ELF-1 (cell line): ENCODE measurements around the gene NAA10.

ENCODE experiments used
- DNase-seq: peaks from one replicate; pipeline ENCODE4 v3.0.0-alpha.2; 2016; ENCODE audit warnings: low read depth, low spot score

NAA10 gene

DNA sequence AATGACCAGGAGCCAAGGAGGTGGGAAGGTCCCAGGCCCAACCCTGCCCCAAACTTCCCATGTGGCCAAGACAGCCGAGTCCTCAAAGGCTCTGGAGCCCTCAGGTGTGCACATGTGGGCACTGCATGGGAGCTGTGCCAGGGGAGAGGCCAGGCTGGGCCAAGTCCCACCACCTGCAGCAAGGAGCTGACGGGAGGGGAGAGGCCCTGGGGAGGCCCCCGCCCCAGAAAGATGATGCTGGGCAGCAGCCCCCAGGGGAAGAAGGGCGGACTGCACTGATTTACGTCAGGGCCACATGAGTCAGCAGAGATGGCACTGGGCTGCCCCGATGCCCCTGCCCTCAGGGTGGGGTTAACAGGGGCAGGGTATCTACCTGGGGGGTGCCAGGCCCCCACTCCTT lies 50.2 kb downstream of the NAA10 start:
- DNase-seq, result no peak

DNA sequence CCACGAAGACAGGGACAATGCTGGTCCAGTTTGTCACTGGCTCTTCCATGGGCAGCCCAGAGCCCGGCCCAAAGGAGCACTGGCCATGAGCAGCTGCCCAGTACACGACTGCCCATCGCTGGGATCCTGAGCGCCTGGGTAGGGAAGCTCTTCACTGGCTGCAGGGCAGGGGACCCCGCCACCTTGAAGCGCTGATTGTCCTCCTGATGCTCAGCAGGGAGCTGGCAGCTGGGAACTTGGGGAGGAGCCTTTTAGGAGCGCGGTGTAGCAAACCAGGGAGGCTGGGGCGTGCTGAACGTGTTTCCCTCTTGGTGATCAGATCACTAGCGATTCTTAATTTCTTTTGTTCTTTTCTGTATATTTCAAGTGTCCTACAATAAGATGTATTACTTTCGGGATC lies 50.7 kb downstream of the NAA10 start:
- DNase-seq, result no peak

DNA sequence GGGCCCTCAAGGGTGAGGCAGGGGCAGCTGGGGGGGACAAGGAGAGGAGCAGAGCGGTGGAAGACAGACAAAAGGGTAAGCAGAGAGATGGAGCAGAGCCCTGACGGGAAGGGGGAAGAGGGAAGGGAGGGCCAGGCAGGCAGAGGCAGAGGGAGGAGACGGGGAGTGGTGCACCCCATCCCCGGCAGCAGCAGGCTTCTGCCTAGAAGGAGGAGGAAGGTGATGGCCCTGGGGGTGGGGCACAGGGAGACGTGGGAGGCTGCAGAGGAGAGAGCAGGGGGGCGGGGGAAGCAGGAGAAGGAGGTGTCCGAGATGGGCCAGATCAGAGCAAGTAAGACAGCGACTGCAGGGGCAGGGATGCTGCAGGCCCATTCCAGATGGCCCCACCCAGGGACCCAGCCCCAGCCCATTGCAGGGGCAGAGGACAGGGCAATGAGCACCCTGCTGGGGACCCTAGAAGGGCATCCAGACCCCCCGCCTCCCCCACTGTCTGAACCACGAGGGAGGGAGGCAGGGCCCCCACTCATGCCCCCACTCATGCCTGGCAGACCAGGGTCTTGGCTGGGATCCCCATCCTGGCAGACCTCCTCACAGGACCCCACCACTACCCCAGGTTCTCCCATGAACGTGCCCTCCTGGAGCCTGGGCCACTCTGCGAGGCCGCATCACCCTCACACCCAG lies 51.5 kb downstream of the NAA10 start:
- DNase-seq, result no peak

DNA sequence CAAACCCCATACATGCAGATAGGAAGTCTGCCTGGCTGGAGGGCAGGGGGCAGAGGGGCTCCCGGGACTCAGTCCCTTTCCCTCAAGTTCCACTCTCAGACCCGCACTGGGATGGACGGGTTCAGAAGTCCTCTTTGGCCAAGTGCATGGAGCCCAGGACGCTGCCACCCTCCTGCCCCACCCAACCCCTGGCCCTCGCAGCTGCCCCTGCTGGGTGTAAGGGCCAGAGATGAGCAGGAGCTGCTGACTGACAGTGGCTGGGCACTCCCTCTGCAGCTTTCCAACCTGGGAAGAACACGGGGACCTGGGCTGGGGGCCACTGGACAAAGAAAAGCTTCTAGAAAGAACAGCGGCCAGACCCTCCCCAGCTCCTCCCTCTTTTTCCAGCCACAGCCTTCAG lies 52.3 kb downstream of the NAA10 start:
- DNase-seq, result no peak

DNA sequence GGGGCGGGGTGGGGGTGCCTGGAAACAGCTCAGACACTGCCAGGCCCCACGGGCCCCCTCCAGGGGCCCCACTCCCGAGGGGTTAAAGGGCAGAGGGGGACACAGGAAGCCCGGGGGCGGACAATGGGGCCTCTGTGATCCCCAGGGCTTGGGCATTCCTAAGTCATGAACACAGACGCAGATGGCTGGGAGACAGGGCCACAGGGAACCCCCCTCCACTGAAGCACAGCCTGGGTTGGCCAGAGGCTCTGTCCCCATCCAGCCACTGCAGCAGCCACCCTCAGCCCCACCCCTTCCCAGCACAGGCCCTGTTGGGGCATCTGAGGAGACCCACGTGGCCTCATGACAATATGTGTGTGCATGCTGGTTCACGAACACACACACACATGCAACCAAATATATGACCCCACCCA lies 52.7 kb downstream of the NAA10 start:
- no peak for DNase-seq

DNA sequence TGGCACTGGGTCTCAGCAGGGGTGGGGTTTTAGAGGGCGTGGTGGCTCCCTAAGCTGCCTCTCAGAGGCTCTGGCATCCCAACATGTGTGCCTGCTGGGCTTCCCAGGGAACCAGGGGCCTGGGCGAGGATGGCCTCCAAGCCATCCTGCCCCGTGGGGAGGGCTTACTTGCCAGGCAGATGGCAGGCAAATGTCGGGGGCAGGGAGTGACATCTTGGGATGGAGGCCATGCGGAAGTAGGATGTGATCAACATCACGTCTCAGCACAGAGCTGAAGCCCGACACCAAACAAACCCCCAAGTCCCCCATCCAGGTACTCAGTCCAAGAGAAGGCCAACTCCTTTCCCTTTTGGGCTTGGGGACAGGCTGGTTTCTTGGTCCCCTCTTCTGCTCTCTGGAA lies 53.6 kb downstream of the NAA10 start:
- no peak for DNase-seq

DNA sequence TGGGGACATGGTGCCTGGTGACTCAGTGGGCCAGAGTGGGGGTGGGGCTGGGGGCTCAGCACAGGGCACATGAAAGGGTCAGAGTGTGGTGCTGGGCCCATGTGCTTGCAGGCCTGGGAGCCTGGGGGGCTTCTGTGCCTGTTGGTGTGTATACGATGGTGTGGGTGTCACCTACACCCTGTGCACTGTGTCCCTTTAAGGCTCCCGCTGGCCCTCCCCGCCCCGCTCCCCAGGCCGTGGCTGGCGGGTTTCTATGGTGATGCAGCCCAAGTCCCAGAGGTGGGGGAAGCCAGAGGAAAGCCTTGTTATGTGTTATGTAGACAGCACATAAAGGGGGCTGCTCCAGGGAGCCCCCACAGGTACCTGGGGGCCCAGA lies 54.4 kb downstream of the NAA10 start:
- DNase-seq, result no peak

DNA sequence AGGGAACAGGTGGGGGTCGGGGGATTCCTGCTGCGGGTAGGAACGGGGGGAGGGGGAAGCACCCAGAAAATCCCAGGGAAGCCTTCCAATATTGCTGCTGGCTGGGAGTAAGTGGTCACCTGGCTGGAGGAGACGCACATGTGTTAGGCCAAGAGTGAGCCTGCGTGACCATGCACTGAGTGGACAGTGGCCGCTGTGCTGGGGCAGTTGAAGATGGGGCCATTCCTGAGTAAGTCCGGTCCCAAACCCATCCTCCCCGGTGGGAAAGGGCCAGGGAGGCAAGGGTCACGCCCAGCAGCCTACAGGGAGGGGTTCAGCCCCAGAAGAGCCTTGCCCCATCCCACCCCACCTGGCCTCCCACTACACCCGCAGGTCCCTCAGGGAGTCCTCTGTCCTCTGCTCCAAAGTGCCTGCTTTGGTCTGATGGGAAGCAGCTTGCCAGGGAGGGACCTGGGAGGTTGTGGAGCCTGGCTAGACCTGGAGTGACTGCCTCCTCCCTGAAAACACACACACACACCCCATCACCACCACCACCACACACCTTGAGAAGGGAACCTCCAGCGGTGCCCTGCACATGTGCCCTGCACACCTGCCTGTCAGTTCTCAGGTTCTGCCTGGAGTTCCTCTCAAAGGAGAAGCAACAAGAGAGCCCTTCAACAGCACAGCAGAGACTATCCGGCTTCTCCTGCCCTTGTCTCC lies 54.9 kb downstream of the NAA10 start:
- DNase-seq, result no peak
